Memory B cell (primary cell): ENCODE measurements around the gene GNA14.
"Not testable (repeated sequence)": the region's sequence is repeated elsewhere in the genome, so short reads cannot be mapped to it uniquely, and the experiment has no call there.

Source experiments
- ATAC-seq: fragments of 150-1000 bp; cut with Tn5 transposase; 2 replicates; pipeline ENCODE4 v1.10.0; 2021; ENCODE audit warnings: low read depth, mild to moderate bottlenecking, moderate library complexity
- DNase-seq, 2 donors: peaks; one replicate each; pipeline ENCODE4 v3.0.0; 2022; ENCODE audit warnings: low spot score in 2 of 2
- H3K27ac Mint-ChIP-seq: one replicate; pipeline ENCODE4 v1.8.0; 2022; ENCODE audit warnings: mild to moderate bottlenecking, moderate library complexity, mixed read lengths
- H3K27me3 Mint-ChIP-seq: one replicate; pipeline ENCODE4 v1.8.0; 2022; ENCODE audit warnings: mixed read lengths
- H3K36me3 Mint-ChIP-seq: one replicate; pipeline ENCODE4 v1.8.0; 2022; ENCODE audit warnings: mild to moderate bottlenecking, mixed read lengths
- H3K4me1 Mint-ChIP-seq: one replicate; pipeline ENCODE4 v1.8.0; 2022; ENCODE audit warnings: mixed read lengths
- H3K4me3 Mint-ChIP-seq: one replicate; pipeline ENCODE4 v1.8.0; 2022; ENCODE audit warnings: mild to moderate bottlenecking, moderate library complexity, mixed read lengths
- H3K9me3 Mint-ChIP-seq: one replicate; pipeline ENCODE4 v1.8.0; 2022; ENCODE audit warnings: mixed read lengths

The GNA14 gene

GRCh38 chr9:77663754-77664153 is 15.6 kb upstream of the GNA14 start:
- Mint-ChIP-seq H3K9me3 (no peaks in the 10 kb centered on the region), H3K27me3 (peaks cover 2% of the 10 kb centered on the region), H3K4me1 (no peaks in the 10 kb centered on the region), H3K27ac (no peak overlapping the region), H3K36me3 (no peaks in the 10 kb centered on the region), H3K4me3 (no peak overlapping the region)
- ATAC-seq (no peak), DNase-seq (no peak)

- H3K27me3 Mint-ChIP-seq: peaks cover 2% of the 10 kb centered on the region
- H3K36me3 Mint-ChIP-seq: no peaks in the 10 kb centered on the region
- no peaks in the 10 kb centered on the region for H3K4me1 Mint-ChIP-seq
- H3K27ac Mint-ChIP-seq: no peak overlapping the region
- no peak for ATAC-seq
- no peaks in the 10 kb centered on the region for H3K9me3 Mint-ChIP-seq
- DNase-seq: no peak
- H3K4me3 Mint-ChIP-seq: no peak overlapping the region
Measured at GRCh38 chr9:77661566-77662085, 13.5 kb upstream of the GNA14 start.

GRCh38 chr9:77659926-77660325 is 11.8 kb upstream of the GNA14 start:
- peaks cover 5% of the 10 kb centered on the region for H3K27me3 Mint-ChIP-seq
- DNase-seq (no peak), ATAC-seq (no peak)
- no peaks in the 10 kb centered on the region for H3K36me3 Mint-ChIP-seq
- no peaks in the 10 kb centered on the region for H3K4me1 Mint-ChIP-seq
- H3K27ac Mint-ChIP-seq: no peak overlapping the region
- no peak overlapping the region for H3K4me3 Mint-ChIP-seq
- no peaks in the 10 kb centered on the region for H3K9me3 Mint-ChIP-seq

- H3K27ac Mint-ChIP-seq: no peak overlapping the region
- H3K27me3 Mint-ChIP-seq: peaks cover 7% of the 10 kb centered on the region
- peaks cover 2% of the 10 kb centered on the region for H3K4me1 Mint-ChIP-seq
Measured at GRCh38 chr9:77651203-77651602, 3.1 kb upstream of the GNA14 start.

GRCh38 chr9:77649109-77649812 is 1.1 kb upstream of the GNA14 start:
- Mint-ChIP-seq H3K27ac (no peak overlapping the region), H3K9me3 (no peaks in the 10 kb centered on the region), H3K4me1 (peaks cover 2% of the 10 kb centered on the region), H3K27me3 (peaks cover 6% of the 10 kb centered on the region), H3K4me3 (no peak overlapping the region), H3K36me3 (no peaks in the 10 kb centered on the region)
- DNase-seq (no peak), ATAC-seq (no peak)

More at GRCh38 chr9:77651203-77651602, 3.1 kb upstream of the GNA14 start:
- Mint-ChIP-seq H3K36me3 (no peaks in the 10 kb centered on the region), H3K4me3 (no peak overlapping the region), H3K9me3 (no peaks in the 10 kb centered on the region)
- ATAC-seq: no peak
- DNase-seq: no peak

- Mint-ChIP-seq H3K27ac (no peak overlapping the region), H3K27me3 (peaks cover 9% of the 10 kb centered on the region), H3K4me3 (no peak overlapping the region), H3K36me3 (no peaks in the 10 kb centered on the region), H3K9me3 (no peaks in the 10 kb centered on the region), H3K4me1 (peaks cover 2% of the 10 kb centered on the region)
- no peak for DNase-seq
- no peak for ATAC-seq
Measured at GRCh38 chr9:77647267-77648233, 572 bp downstream of the GNA14 start.

- Mint-ChIP-seq H3K4me1 (peaks cover 2% of the 10 kb centered on the region), H3K4me3 (no peak overlapping the region), H3K9me3 (no peaks in the 10 kb centered on the region), H3K27me3 (peaks cover 9% of the 10 kb centered on the region), H3K36me3 (no peaks in the 10 kb centered on the region), H3K27ac (no peak overlapping the region)
- no peak for DNase-seq
- no peak for ATAC-seq
Measured at GRCh38 chr9:77643871-77644270, 4.3 kb downstream of the GNA14 start.

- H3K4me1 Mint-ChIP-seq: no peaks in the 10 kb centered on the region
- no peaks in the 10 kb centered on the region for H3K36me3 Mint-ChIP-seq
- peaks cover 4% of the 10 kb centered on the region for H3K27me3 Mint-ChIP-seq
- ATAC-seq (no peak), DNase-seq (no peak)
- no peaks in the 10 kb centered on the region for H3K9me3 Mint-ChIP-seq
- H3K27ac Mint-ChIP-seq: no peak overlapping the region
- no peak overlapping the region for H3K4me3 Mint-ChIP-seq
Measured at GRCh38 chr9:77640741-77641580, 7.2 kb downstream of the GNA14 start.

- Mint-ChIP-seq H3K36me3 (no peaks in the 10 kb centered on the region), H3K27ac (no peak overlapping the region), H3K9me3 (peaks cover 6% of the 10 kb centered on the region), H3K27me3 (peaks cover 1% of the 10 kb centered on the region), H3K4me3 (no peak overlapping the region), H3K4me1 (no peaks in the 10 kb centered on the region)
- no peak for ATAC-seq
- no peak for DNase-seq
Measured at GRCh38 chr9:77632652-77633051, 15.5 kb downstream of the GNA14 start.

GRCh38 chr9:77628864-77629263 is 19.3 kb downstream of the GNA14 start:
- DNase-seq, H3K27ac Mint-ChIP-seq, H3K27me3 Mint-ChIP-seq, ATAC-seq, H3K4me3 Mint-ChIP-seq, H3K4me1 Mint-ChIP-seq, H3K36me3 Mint-ChIP-seq: not testable (repeated sequence)
- peaks cover 12% of the 10 kb centered on the region for H3K9me3 Mint-ChIP-seq

GRCh38 chr9:77616191-77616590 is 31.9 kb downstream of the GNA14 start:
- Mint-ChIP-seq H3K4me3 (no peak overlapping the region), H3K27me3 (no peaks in the 10 kb centered on the region), H3K27ac (no peak overlapping the region), H3K4me1 (no peaks in the 10 kb centered on the region), H3K9me3 (peaks cover 7% of the 10 kb centered on the region), H3K36me3 (no peaks in the 10 kb centered on the region)
- ATAC-seq (no peak), DNase-seq (no peak)

- H3K27ac Mint-ChIP-seq: no peak overlapping the region
- H3K36me3 Mint-ChIP-seq: no peaks in the 10 kb centered on the region
- ATAC-seq: no peak
Measured at GRCh38 chr9:77614645-77615044, 33.5 kb downstream of the GNA14 start.

GRCh38 chr9:77606526-77606925 is 41.6 kb downstream of the GNA14 start:
- DNase-seq: no peak

More at GRCh38 chr9:77614645-77615044, 33.5 kb downstream of the GNA14 start:
- H3K4me1 Mint-ChIP-seq: no peaks in the 10 kb centered on the region
- H3K4me3 Mint-ChIP-seq: no peak overlapping the region
- peaks cover 7% of the 10 kb centered on the region for H3K9me3 Mint-ChIP-seq
- no peaks in the 10 kb centered on the region for H3K27me3 Mint-ChIP-seq
- no peak for DNase-seq

More at GRCh38 chr9:77606526-77606925, 41.6 kb downstream of the GNA14 start:
- H3K27ac Mint-ChIP-seq: no peak overlapping the region
- H3K27me3 Mint-ChIP-seq: peaks cover 2% of the 10 kb centered on the region
- no peaks in the 10 kb centered on the region for H3K36me3 Mint-ChIP-seq
- no peak for ATAC-seq
- peaks cover 4% of the 10 kb centered on the region for H3K9me3 Mint-ChIP-seq
- no peak overlapping the region for H3K4me3 Mint-ChIP-seq
- H3K4me1 Mint-ChIP-seq: no peaks in the 10 kb centered on the region
